BLaER1 (cell line): ENCODE data around the gene ANKRD50.

Experiments
- H3K27ac ChIP-seq: shearing (Covaris generic); formaldehyde crosslinking; 2 replicates; pipeline ENCODE4 v1.8.1; 2022
- H3K27me3 ChIP-seq: shearing (Covaris generic); formaldehyde crosslinking; 2 replicates; pipeline ENCODE4 v1.8.1; 2022
- H3K36me3 ChIP-seq: shearing (Covaris generic); formaldehyde crosslinking; 2 replicates; pipeline ENCODE4 v1.8.1; 2022
- H3K4me1 ChIP-seq: shearing (Covaris generic); formaldehyde crosslinking; 2 replicates; pipeline ENCODE4 v1.8.1; 2022
- H3K4me2 ChIP-seq: shearing (Covaris generic); formaldehyde crosslinking; 2 replicates; pipeline ENCODE4 v1.8.1; 2022
- H3K4me3 ChIP-seq: shearing (Covaris generic); formaldehyde crosslinking; 2 replicates; pipeline ENCODE4 v1.8.1; 2022
- H3K9ac ChIP-seq: shearing (Covaris generic); formaldehyde crosslinking; 2 replicates; pipeline ENCODE4 v1.8.1; 2022
- H3K9me3 ChIP-seq: shearing (Covaris generic); formaldehyde crosslinking; 2 replicates; pipeline ENCODE4 v1.8.1; 2022
- H4K20me1 ChIP-seq: shearing (Covaris generic); formaldehyde crosslinking; 2 replicates; pipeline ENCODE4 v1.8.1; 2022
- Cebpa-rat ChIP-seq: shearing (Covaris generic); IDR thresholded peaks from 2 replicates; pipeline ENCODE4 v1.8.1; 2022

ANKRD50 gene

DNA sequence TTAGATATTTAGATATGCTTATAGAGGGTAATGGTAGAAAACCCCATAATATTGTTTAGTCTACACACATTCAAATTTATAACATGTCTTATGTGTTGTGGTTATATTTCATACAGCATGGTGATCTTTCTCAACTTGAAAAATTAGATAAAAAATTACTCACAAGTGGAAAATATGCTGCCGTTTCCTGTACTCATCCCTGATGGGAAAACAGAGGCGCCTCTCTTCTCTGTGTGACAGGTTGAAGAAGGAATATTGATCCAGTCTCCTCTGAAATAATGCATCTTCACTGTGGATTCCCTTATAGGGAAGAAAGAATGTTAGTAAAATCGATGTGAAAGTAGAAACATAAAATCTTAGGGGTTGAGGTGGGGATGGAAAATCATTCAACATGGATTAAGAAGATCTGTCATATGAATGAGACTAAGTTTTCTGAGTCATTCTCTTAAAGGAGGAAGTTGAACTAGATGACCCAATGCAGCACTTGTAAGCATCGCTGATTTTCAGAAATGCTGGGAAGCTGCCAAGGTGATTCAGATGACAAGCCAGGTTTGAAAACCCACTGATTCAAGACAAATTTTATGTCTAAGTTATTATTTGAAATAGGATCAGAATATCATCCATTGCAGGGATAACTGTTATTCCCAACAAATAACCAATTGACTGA is 70.7 kb downstream of the ANKRD50 start:
- no peak overlapping the region for H3K4me3 ChIP-seq
- no peaks in the 10 kb centered on the region for H3K9me3 ChIP-seq
- H3K9ac ChIP-seq = no peak overlapping the region
- no peaks in the 10 kb centered on the region for H3K36me3 ChIP-seq
- H3K27me3 ChIP-seq = no peaks in the 10 kb centered on the region
- no peak overlapping the region for H3K27ac ChIP-seq
- no peak overlapping the region for H3K4me2 ChIP-seq
- H3K4me1 ChIP-seq = peaks cover 4% of the 10 kb centered on the region; the same call in 1 of the 2 replicates
- H4K20me1 ChIP-seq = no peaks in the 10 kb centered on the region
- no peak for TF ChIP-seq Cebpa-rat

DNA sequence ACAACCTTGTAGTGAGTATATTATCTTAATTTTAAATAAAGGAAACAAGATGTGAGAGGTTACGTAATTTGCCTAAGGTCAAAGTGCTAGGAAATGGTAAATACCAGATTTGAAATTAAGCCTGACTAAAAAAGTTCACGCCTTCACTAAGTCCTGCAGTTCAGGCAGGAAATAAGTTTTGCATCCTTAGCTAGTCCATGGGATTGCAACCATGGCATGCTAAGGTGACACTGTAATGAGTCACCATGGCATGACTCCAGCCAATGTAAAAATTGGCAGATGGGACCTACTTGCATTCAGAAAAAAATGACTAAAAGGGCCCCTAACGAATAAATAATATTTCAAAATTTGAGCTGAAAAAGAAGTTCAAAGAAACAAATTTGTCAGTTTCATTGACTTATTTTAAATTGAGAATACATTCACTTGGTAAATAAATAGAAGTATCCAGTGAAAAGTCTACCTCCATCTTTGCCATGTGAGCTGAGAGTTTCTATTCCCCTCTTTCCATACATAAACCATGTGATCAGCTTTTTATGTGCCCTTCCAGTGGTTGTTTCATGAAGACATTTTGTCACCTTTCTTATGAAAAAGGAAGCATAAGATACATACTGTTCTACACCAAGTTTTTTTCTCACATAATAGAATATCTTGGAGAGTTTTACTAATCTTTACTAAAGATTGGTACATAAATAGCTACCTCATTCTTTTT is 72.4 kb downstream of the ANKRD50 start:
- Histone ChIP-seq H4K20me1 (no peaks in the 10 kb centered on the region), H3K4me2 (no peak overlapping the region), H3K4me1 (peaks cover 4% of the 10 kb centered on the region; the same call in 1 of the 2 replicates), H3K27ac (no peak overlapping the region), H3K9ac (no peak overlapping the region), H3K36me3 (no peaks in the 10 kb centered on the region), H3K4me3 (no peak overlapping the region), H3K27me3 (no peaks in the 10 kb centered on the region), H3K9me3 (no peaks in the 10 kb centered on the region)
- no peak for TF ChIP-seq Cebpa-rat

DNA sequence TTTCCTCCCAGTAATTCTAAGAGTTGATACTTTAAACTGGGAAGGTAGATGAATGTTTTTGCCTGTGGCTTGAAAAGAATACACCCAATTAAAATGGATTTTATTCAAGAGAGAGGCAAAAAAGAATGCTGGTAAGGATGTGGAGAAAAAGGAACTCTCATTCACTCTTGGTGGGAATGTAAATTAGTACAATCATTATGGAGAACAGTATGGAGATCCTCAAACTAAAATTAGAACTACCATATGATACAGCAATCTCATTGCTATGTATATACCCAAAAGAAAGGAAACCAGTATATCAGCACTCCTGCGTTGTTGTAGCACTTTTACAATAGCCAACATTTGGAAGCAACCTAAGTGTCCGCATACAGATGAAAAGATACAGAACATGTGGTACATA is 75.2 kb downstream of the ANKRD50 start:
- no peaks in the 10 kb centered on the region for H3K27me3 ChIP-seq
- TF ChIP-seq Cebpa-rat = no peak
- H3K4me3 ChIP-seq = no peak overlapping the region
- no peak overlapping the region for H3K9ac ChIP-seq
- H3K4me1 ChIP-seq = peaks cover 4% of the 10 kb centered on the region; the same call in 1 of the 2 replicates
- no peaks in the 10 kb centered on the region for H3K36me3 ChIP-seq
- no peak overlapping the region for H3K4me2 ChIP-seq
- H3K27ac ChIP-seq = no peak overlapping the region
- no peaks in the 10 kb centered on the region for H4K20me1 ChIP-seq
- H3K9me3 ChIP-seq = no peaks in the 10 kb centered on the region

DNA sequence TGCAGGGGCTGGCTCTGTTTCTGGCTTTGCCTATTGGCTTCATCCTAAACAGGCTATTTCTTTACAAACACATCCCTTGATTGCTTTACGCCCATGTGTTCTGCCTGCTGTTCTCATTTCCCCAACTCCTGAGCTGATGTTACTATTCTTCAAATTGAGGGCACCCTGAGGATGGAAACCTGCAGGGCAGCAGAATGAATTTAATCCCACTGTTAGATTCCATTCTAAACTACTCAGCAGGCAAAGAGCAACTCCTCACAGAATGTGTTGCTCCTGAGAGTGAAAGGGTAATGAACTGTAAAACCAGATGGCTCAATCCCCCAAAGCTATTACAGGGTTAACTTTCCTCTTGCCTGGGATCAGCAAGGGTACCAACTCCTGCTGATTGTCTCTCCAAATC is 75.7 kb downstream of the ANKRD50 start:
- no peak overlapping the region for H3K27ac ChIP-seq
- H4K20me1 ChIP-seq = no peaks in the 10 kb centered on the region
- no peak for TF ChIP-seq Cebpa-rat
- H3K4me1 ChIP-seq = peaks cover 4% of the 10 kb centered on the region
- no peak overlapping the region for H3K4me3 ChIP-seq
- no peaks in the 10 kb centered on the region for H3K27me3 ChIP-seq
- no peaks in the 10 kb centered on the region for H3K9me3 ChIP-seq
- no peak overlapping the region for H3K9ac ChIP-seq
- no peak overlapping the region for H3K4me2 ChIP-seq
- no peaks in the 10 kb centered on the region for H3K36me3 ChIP-seq

DNA sequence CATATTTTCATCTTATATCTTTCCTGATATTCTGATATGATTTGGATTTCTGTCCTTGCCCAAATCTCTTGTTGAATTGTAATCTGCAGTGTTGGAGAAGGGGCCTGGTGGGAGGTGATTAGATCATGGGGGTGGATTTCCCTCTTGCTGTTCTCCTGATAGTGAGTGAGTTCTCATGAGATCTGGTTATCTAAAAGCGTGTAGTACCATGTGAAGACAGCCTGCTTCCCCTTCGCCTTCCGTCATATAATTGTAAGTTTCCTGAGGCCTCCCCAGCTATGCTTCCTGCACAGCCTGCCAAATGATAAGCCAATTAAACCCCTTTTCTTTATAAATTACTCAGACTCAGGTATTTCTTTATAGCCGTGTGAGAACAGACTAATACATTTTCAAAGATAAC is 77.2 kb downstream of the ANKRD50 start:
- no peak overlapping the region for H3K9ac ChIP-seq
- no peaks in the 10 kb centered on the region for H3K27me3 ChIP-seq
- H3K9me3 ChIP-seq = no peaks in the 10 kb centered on the region
- no peaks in the 10 kb centered on the region for H3K36me3 ChIP-seq
- no peaks in the 10 kb centered on the region for H4K20me1 ChIP-seq
- H3K4me2 ChIP-seq = no peak overlapping the region
- H3K4me1 ChIP-seq = peaks cover 7% of the 10 kb centered on the region
- H3K27ac ChIP-seq = no peak overlapping the region
- H3K4me3 ChIP-seq = no peak overlapping the region
- TF ChIP-seq Cebpa-rat = no peak

DNA sequence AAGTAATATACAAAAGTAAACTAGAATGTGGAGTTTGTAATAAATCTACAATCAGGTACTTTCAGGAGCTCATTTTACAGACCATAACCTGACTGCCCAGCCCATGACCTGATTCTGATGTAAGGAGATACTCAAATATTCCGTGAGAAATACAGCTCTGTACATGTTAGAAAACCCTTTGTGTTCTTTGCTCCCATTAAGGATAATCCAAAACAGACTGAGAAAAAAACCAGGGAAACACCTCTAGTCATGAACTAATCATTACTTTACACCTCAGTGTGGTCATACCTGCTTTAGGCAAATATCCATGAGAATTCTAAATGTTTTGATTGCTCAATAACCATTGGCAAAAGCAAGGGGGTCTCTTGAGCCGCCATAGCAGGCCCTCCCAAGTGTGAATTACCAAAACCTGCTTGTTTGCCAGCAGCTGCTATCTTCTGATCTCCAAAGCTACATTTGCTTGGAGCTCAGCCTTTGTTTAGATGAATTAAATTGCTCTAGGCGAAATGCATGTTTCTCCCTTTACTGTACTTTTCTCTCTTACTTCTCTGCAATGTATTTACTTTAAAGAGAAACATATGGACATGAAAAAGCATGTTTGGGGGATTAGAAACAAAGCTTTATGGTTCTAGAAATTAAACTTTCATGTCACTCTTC is 79.1 kb downstream of the ANKRD50 start:
- no peaks in the 10 kb centered on the region for H3K36me3 ChIP-seq
- no peaks in the 10 kb centered on the region for H3K9me3 ChIP-seq
- H3K4me3 ChIP-seq = no peak overlapping the region
- TF ChIP-seq Cebpa-rat = no peak
- H3K9ac ChIP-seq = no peak overlapping the region
- H4K20me1 ChIP-seq = no peaks in the 10 kb centered on the region
- H3K4me1 ChIP-seq = peaks cover 7% of the 10 kb centered on the region
- no peaks in the 10 kb centered on the region for H3K27me3 ChIP-seq
- no peak overlapping the region for H3K4me2 ChIP-seq
- no peak overlapping the region for H3K27ac ChIP-seq

DNA sequence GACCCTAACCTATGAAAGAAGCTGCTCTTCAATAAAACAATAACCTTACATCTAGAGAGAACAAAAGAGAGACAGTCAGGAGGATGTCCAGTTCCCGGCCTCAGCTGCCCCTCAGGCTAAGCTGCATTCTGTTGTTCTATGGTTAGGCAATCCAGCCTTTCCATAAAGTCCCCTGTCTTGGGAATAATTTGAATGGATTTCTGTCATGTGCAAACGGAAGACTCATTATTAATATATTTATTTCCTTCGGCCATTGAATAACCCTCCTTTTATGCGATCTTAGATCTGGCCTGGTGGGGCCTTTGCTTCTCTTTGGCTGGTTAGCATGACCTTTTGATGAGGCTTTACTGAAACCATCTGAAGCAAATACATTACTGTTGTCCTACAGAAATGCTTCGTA is 80.1 kb downstream of the ANKRD50 start:
- Histone ChIP-seq H3K27ac (no peak overlapping the region), H3K4me1 (peaks cover 7% of the 10 kb centered on the region), H3K4me2 (no peak overlapping the region), H3K36me3 (no peaks in the 10 kb centered on the region), H3K27me3 (no peaks in the 10 kb centered on the region), H4K20me1 (no peaks in the 10 kb centered on the region), H3K9me3 (no peaks in the 10 kb centered on the region), H3K4me3 (no peak overlapping the region), H3K9ac (no peak overlapping the region)
- no peak for TF ChIP-seq Cebpa-rat

DNA sequence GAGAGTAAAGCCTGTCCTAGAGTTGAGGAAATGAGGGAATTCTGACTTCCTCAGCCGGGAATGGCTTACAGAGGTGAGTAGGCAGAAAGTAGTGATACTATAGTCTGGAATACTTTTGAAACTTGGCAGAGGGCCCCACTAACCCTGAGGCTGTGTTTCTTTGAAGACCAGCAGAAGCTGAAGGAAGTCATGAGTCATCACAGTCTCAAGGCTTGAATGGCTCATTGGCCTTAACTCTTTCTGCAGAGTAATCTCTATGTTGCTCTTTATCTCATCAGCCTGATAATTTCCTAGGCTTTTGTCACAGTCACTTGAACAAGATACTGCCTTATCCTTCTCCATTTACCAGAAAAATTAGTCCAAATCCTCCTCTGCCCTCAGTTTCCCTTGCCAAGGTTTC is 80.8 kb downstream of the ANKRD50 start:
- H3K27me3 ChIP-seq = no peaks in the 10 kb centered on the region
- no peak overlapping the region for H3K4me3 ChIP-seq
- H3K9me3 ChIP-seq = no peaks in the 10 kb centered on the region
- no peak overlapping the region for H3K9ac ChIP-seq
- TF ChIP-seq Cebpa-rat = no peak
- no peaks in the 10 kb centered on the region for H3K36me3 ChIP-seq
- H4K20me1 ChIP-seq = no peaks in the 10 kb centered on the region
- H3K4me2 ChIP-seq = peak overlapping the region; percentile 28; the same call in 1 of the 2 replicates
- no peak overlapping the region for H3K27ac ChIP-seq
- peaks cover 7% of the 10 kb centered on the region for H3K4me1 ChIP-seq

DNA sequence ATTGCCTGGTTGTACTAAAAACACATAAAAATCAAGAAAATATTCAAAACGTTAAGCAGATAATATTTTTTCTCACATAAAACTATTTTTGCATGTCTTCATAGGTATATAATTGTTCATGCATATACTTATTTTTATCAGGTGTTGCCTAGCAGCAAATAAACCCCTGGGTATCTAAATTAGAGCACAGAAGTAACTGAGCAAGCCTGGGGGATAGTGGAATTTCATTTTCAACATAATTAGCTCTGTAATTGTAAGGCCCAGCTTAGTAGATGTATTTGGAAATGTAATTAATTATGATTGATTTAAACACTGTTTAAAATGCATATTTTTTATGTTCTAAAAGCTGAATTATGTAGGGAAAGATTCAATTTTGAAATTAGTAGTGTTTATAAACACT is 82.9 kb downstream of the ANKRD50 start:
- Histone ChIP-seq H4K20me1 (no peaks in the 10 kb centered on the region), H3K27ac (no peak overlapping the region), H3K9ac (no peak overlapping the region), H3K4me2 (no peak overlapping the region), H3K9me3 (no peaks in the 10 kb centered on the region; the same call in 1 of the 2 replicates), H3K27me3 (no peaks in the 10 kb centered on the region), H3K36me3 (no peaks in the 10 kb centered on the region), H3K4me1 (peaks cover 7% of the 10 kb centered on the region), H3K4me3 (no peak overlapping the region)
- no peak for TF ChIP-seq Cebpa-rat
